ENCODE results near the gene DESI2.

The DESI2 gene

DNA sequence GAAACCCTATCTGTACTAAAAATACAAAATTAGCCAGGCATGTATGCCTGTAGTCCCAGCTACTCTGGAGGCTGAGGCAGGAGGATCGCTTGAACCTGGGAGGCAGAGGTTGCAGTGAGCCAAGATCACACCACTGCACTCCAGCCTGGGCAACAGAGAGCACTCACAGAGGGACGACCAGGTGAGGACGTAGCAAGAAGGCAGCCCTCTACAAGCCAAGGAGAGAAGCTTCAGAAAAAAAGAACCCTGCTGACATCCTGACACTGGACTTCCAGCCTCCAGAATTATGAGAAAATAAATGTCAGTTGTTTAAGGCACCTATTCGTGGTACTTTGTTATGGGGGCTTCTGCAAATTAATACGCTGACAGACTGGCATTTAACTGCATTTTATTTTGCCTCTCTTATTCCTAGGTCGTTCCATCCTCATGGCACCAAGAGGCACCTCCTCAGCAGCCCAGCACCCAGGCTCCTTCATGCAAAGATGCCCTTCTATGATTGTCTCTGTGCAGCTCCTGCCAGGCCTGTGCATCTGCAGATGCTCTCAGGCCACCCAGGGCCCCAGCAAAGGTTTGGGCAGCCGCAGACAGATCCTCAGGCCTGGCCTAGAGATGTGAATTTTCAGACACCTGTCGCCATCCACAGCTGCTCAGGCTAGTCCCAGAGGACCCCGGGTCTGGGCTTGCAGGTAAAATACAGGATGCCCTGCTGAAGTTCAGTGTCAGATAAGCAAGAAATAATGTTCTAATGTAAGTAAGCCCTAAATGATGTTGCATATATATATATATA lies 96.5 kb downstream of the DESI2 start:
- Histone ChIP-seq H3K9me3 (ENCODE audit: insufficient read depth, low read length, severe bottlenecking) (no peaks in the 10 kb centered on the region), H3K27me3 (ENCODE audit: insufficient read depth, low read length, poor library complexity) (no peaks in the 10 kb centered on the region), H3K27ac (ENCODE audit: low read length) (no peak overlapping the region), H3K4me3 (ENCODE audit: low read depth in 1 of 2, low read length in 2 of 2) (no peak overlapping the region), H4K20me1 (ENCODE audit: insufficient read depth, low read length) (no peaks in the 10 kb centered on the region), H3K4me1 (ENCODE audit: insufficient read depth, low read length) (no peaks in the 10 kb centered on the region), H3K79me2 (ENCODE audit: insufficient read depth, low read length) (no peaks in the 10 kb centered on the region), H3K36me3 (ENCODE audit: insufficient read depth, low read length) (no peaks in the 10 kb centered on the region), H3K4me2 (ENCODE audit: insufficient read depth, low read length) (no peak overlapping the region), H2AFZ (ENCODE audit: low read depth, low read length) (no peak overlapping the region), H3K9ac (ENCODE audit: low read depth, low read length) (no peak overlapping the region)
- ATAC-seq (ENCODE audit: insufficient read depth, low read depth) (no peak), DNase-seq (no peak)
- no peak for TF ChIP-seq EZH2 (IDR thresholded peaks at IDR 0.05; ENCODE audit: borderline replicate concordance, low read depth, low read length, severe bottlenecking)
- TF ChIP-seq, protein P1, sequence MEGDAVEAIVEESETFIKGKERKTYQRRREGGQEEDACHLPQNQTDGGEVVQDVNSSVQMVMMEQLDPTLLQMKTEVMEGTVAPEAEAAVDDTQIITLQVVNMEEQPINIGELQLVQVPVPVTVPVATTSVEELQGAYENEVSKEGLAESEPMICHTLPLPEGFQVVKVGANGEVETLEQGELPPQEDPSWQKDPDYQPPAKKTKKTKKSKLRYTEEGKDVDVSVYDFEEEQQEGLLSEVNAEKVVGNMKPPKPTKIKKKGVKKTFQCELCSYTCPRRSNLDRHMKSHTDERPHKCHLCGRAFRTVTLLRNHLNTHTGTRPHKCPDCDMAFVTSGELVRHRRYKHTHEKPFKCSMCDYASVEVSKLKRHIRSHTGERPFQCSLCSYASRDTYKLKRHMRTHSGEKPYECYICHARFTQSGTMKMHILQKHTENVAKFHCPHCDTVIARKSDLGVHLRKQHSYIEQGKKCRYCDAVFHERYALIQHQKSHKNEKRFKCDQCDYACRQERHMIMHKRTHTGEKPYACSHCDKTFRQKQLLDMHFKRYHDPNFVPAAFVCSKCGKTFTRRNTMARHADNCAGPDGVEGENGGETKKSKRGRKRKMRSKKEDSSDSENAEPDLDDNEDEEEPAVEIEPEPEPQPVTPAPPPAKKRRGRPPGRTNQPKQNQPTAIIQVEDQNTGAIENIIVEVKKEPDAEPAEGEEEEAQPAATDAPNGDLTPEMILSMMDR (IDR thresholded peaks at IDR 0.05; ENCODE audit: borderline replicate concordance, extremely low read depth, low read length, poor library complexity, severe bottlenecking): no peak

DNA sequence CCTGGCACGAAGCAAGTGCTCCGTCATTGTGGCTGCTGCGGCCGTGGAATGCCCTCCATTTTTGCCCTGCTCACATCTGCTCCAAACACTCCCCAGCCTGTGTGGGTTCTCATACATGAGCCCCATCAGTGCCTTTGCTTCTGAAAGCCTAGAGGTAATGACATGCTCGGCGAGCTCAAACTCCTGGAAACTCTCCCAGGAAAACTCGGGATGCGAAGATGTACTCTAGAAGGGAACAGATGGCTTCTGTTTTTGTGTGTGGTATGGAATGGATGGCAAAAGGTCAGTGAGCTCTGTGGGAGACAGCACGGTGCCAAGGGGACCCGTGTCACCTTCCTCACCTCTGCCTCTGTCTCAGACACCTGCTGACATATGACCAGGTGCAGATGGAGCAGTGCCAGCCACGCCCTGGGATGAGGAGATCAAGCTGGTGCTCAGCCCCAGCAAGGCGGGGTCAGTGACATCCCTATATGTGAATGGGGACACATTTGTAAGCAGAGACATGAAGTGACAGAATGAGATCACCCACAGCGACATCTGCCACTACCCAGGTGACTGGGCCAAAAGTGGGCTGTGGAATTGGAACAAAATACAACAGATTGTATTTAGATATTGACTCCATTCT lies 98.5 kb downstream of the DESI2 start:
- no peaks in the 10 kb centered on the region for H3K36me3 ChIP-seq (ENCODE audit: insufficient read depth, low read length)
- H3K4me2 ChIP-seq (ENCODE audit: insufficient read depth, low read length): no peak overlapping the region
- no peak overlapping the region for H3K4me3 ChIP-seq (ENCODE audit: low read depth in 1 of 2, low read length in 2 of 2)
- H3K9me3 ChIP-seq (ENCODE audit: insufficient read depth, low read length, severe bottlenecking): no peaks in the 10 kb centered on the region
- ATAC-seq (ENCODE audit: insufficient read depth, low read depth) (no peak), DNase-seq (no peak)
- no peak overlapping the region for H3K9ac ChIP-seq (ENCODE audit: low read depth, low read length)
- H4K20me1 ChIP-seq (ENCODE audit: insufficient read depth, low read length): no peaks in the 10 kb centered on the region
- H2AFZ ChIP-seq (ENCODE audit: low read depth, low read length): no peak overlapping the region
- no peaks in the 10 kb centered on the region for H3K4me1 ChIP-seq (ENCODE audit: insufficient read depth, low read length)
- TF ChIP-seq, protein P1 (IDR thresholded peaks at IDR 0.05; ENCODE audit: borderline replicate concordance, extremely low read depth, low read length, poor library complexity, severe bottlenecking): no peak
- TF ChIP-seq EZH2 (IDR thresholded peaks at IDR 0.05; ENCODE audit: borderline replicate concordance, low read depth, low read length, severe bottlenecking): no peak
- no peaks in the 10 kb centered on the region for H3K79me2 ChIP-seq (ENCODE audit: insufficient read depth, low read length)
- H3K27me3 ChIP-seq (ENCODE audit: insufficient read depth, low read length, poor library complexity): no peaks in the 10 kb centered on the region
- no peak overlapping the region for H3K27ac ChIP-seq (ENCODE audit: low read length)

DNA sequence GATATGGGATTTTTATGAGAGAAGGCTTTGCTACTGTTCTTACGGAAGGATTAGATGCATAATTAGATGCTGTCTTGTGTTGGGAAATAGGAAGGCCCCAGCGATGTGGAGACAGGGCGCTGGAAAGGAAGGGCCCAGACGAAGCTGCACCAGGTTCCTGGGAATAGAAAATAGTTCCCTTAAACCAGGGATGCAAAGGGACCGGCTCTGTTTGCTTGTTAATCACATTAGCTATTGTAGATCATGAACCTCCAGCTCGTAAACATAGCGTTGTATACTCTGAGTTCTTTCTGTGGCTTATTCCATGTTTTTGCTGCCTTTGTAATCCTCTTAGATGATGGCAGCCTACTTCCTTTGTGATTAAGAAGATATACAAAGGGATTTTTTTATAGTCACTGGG lies 102.7 kb downstream of the DESI2 start:
- DNase-seq: no peak
- H3K79me2 ChIP-seq (ENCODE audit: insufficient read depth, low read length): no peaks in the 10 kb centered on the region
- no peak for TF ChIP-seq EZH2 (IDR thresholded peaks at IDR 0.05; ENCODE audit: borderline replicate concordance, low read depth, low read length, severe bottlenecking)
- TF ChIP-seq, protein P1 (IDR thresholded peaks at IDR 0.05; ENCODE audit: borderline replicate concordance, extremely low read depth, low read length, poor library complexity, severe bottlenecking): no peak
- H3K36me3 ChIP-seq (ENCODE audit: insufficient read depth, low read length): no peaks in the 10 kb centered on the region
- no peak overlapping the region for H3K27ac ChIP-seq (ENCODE audit: low read length)
- H3K4me3 ChIP-seq (ENCODE audit: low read depth in 1 of 2, low read length in 2 of 2): no peak overlapping the region
- H3K9me3 ChIP-seq (ENCODE audit: insufficient read depth, low read length, severe bottlenecking): no peaks in the 10 kb centered on the region
- no peak overlapping the region for H2AFZ ChIP-seq (ENCODE audit: low read depth, low read length)
- H4K20me1 ChIP-seq (ENCODE audit: insufficient read depth, low read length): no peaks in the 10 kb centered on the region
- no peak for ATAC-seq (ENCODE audit: insufficient read depth, low read depth)
- no peaks in the 10 kb centered on the region for H3K4me1 ChIP-seq (ENCODE audit: insufficient read depth, low read length)
- H3K27me3 ChIP-seq (ENCODE audit: insufficient read depth, low read length, poor library complexity): no peaks in the 10 kb centered on the region
- H3K9ac ChIP-seq (ENCODE audit: low read depth, low read length): no peak overlapping the region
- H3K4me2 ChIP-seq (ENCODE audit: insufficient read depth, low read length): no peak overlapping the region

All from DND-41 (cell line).